Neural progenitor cell (in vitro differentiated cells): ENCODE results near the gene ANKRD60.

Experiments
- EZH2 ChIP-seq: fragments of 200-600 bp; sonication (generic); IDR thresholded peaks from 2 replicates; pipeline ENCODE4 v1.6.1; 2017; ENCODE audit warnings: antibody characterized with exemption, mild to moderate bottlenecking, moderate library complexity
- EZH2phosphoT487 ChIP-seq: fragments of 200-600 bp; sonication (generic); IDR thresholded peaks from 2 replicates; pipeline ENCODE4 v1.6.1; 2017; ENCODE audit warnings: antibody characterized with exemption
- TF ChIP-seq, protein P1 (sequence below): fragments of 200-600 bp; sonication (generic); IDR thresholded peaks from 2 replicates; pipeline ENCODE4 v1.5.1; 2017; ENCODE audit warnings: antibody characterized with exemption, mild to moderate bottlenecking

DNA sequence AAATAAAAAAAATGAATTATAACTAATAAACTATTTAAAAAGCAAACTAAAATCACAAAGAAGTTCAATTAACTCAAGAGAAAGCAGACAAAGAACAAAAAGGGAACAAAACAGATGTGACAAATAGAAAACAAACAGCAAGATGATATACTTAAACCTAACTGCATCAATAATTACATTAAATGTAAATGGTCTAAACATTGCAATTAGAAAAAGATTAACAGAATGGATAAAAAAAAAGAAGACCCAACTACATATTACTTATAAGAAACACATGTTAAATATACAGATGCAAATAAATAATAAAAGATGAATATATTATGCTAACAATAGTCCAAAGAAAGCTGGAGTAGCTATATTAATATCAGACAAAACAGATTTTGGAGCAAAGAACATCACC, 45.9 kb upstream of the ANKRD60 start:
- TF ChIP-seq, protein P1, sequence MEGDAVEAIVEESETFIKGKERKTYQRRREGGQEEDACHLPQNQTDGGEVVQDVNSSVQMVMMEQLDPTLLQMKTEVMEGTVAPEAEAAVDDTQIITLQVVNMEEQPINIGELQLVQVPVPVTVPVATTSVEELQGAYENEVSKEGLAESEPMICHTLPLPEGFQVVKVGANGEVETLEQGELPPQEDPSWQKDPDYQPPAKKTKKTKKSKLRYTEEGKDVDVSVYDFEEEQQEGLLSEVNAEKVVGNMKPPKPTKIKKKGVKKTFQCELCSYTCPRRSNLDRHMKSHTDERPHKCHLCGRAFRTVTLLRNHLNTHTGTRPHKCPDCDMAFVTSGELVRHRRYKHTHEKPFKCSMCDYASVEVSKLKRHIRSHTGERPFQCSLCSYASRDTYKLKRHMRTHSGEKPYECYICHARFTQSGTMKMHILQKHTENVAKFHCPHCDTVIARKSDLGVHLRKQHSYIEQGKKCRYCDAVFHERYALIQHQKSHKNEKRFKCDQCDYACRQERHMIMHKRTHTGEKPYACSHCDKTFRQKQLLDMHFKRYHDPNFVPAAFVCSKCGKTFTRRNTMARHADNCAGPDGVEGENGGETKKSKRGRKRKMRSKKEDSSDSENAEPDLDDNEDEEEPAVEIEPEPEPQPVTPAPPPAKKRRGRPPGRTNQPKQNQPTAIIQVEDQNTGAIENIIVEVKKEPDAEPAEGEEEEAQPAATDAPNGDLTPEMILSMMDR: no peak
- TF ChIP-seq EZH2: no peak
- no peak for TF ChIP-seq EZH2phosphoT487
